AML-193 (cell line): ENCODE data around the gene SLC35A5.
"Not testable (repeated sequence)": the region's sequence is repeated elsewhere in the genome, so short reads cannot be mapped to it uniquely, and the experiment has no call there.

Source experiments
- DNase-seq, 2 experiments: peaks; one replicate each; lab custom pipeline; 2025; lab: John Stamatoyannopoulos, UW

SLC35A5 gene, protein sequence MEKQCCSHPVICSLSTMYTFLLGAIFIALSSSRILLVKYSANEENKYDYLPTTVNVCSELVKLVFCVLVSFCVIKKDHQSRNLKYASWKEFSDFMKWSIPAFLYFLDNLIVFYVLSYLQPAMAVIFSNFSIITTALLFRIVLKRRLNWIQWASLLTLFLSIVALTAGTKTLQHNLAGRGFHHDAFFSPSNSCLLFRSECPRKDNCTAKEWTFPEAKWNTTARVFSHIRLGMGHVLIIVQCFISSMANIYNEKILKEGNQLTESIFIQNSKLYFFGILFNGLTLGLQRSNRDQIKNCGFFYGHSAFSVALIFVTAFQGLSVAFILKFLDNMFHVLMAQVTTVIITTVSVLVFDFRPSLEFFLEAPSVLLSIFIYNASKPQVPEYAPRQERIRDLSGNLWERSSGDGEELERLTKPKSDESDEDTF

DNA sequence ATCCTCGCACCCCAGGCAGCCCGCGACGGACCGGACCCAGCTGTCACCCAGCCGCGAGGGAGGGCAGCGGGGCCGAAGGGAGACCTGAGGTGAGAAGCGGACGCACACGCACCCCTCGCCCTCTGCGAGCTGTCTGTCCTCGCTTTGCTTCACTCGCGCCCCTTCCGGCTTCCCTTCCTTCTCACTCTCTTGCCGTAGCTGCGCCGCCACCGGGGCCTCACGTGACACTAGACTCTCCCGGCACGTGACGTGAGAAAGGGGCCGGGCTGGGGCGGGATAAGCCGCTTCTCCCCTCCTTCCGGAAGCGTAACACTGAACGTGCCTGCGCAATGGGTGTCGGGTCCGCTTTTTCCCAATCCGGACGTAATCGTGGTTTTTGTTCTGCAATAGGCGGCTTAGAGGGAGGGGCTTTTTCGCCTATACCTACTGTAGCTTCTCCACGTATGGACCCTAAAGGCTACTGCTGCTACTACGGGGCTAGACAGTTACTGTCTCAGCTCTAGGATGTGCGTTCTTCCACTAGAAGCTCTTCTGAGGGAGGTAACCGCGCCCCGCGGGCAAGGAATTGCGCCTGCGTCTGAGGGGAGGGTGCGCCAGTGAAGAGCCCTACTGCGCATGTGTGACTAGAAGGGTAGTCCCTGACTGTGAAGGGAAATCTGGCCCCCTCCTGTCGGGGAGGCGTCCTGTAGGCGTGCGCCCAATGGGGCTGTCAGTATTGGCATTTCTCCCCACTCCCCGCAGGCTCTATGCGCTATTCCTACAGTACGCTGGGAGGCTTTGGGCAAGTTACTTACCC lies at the start of gene SLC35A5, which contains the start of gene ATG3:
Gene SLC35A5, plus strand, starts transcription at position 312 of the 796 bp plus-strand sequence. CDS start 1,359 bp downstream, outside the sequence.
Gene ATG3, minus strand, starts transcription at position 229 of the 796 bp plus-strand sequence. CDS start 434 bp downstream, outside the sequence.
- peak; percentile 100 for DNase-seq

DNA sequence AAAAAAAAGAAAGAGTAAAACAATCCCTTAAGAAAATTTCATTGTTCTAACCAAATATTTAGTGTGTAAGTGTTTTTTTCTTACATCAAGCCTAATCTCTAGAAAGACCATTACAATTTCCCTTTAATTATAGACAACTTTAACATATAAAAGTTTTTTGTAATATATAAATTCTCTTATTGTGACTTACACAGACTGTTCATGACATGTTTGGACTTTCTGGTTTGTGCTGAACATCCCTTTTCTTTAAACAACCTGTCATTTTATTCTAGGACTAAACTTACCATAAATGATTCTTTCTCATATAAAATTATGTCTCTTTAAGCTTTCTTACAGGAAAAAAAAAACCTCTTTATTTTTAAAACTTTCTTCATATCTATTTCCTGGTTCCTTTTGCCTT lies 49.5 kb upstream of the SLC35A5 start:
- DNase-seq: no peak

GRCh38 chr3:112514527-112515128 lies 47.2 kb upstream of the SLC35A5 start:
- no peak for DNase-seq

GRCh38 chr3:112518970-112519369 lies 42.9 kb upstream of the SLC35A5 start:
- DNase-seq: peak in 1 of 2 experiments; percentile 13

DNA sequence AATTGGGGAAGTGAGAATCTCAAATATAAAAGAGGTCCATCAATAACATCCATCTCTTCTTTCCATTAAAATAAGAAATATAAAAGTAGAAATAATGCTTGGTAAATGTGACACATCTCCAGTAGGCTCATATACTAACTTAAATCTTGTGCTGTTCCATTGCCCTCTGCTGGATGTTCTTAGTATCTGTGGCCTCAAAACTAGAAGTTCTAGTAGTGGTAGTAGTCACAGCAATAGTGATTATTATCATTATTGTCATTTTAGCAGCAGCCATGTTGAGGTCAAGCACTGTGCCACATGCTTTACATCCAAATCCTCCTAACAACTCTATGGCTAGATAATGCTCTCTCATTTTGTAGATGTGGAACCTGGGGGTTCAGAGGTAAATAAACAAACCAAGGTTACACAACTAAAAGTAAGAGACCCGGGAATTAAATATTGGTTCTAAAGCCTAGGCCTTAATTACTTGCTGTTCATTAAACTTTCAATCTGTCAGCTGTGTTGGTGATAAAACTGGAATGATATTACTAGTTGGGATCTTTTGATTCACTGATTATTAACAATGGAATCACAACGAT lies 42.3 kb upstream of the SLC35A5 start:
- peak; percentile 94 to 95 for DNase-seq

DNA sequence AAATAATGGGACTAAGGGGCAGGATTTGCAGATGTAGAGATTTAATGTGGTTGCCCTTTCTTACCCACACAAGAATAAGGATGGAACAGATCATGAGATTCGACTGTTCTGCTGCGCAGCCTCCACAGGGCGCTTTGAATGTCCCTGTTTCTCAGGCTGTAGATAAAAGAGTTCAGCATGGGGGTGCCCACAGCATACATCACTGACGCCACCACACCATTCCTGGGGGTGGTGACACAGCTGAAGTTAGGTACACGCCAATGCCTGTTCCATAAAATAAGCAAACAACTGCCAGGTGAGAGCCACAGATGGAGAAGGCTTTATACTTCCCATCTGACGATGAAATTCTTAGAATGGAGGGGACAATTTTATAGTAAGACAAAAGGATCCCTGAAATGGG lies 37.7 kb upstream of the SLC35A5 start:
- DNase-seq: not testable (repeated sequence)

- DNase-seq: no peak
These were observed 31.3 kb upstream of the SLC35A5 start for GRCh38 chr3:112530573-112530972.

- DNase-seq: peak; percentile 53 to 72
These were observed 30.5 kb upstream of the SLC35A5 start for GRCh38 chr3:112531358-112531781.

DNA sequence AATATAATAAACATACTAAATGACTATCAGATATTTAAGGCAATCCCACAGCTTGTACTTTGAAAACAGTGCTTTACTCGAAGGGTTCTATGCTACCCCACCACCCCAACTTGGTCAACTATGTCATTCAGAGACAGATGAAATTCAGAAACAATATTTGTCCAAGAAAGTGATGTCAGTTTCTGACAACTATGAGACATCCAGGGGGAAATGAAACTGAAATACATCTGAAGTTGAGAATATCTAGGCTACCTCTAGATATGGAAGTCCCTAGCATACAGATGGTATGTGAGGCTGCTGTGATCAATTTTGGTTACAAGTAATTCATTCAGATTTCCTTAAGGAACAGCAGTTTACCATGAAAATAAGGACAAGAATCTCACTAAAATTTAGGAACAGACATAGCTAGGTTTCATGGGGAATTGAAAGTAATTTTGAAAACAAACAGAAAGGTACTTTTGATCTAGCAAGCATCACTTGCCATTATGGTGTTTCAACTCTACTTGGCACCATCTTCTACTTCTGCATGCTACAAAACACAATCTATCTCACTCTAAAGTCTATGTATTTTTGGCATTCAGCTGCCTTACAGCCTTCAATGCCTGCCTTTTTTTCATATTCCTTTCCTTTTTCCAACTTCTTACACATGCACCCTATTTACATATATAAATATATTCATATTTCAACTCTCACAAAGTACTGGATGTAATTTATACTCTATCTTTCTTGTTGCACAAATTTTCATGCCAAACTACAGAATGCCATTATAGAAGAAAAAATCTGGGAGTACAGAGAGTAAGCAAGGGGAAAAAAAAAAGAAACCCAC lies 21.8 kb upstream of the SLC35A5 start:
- no peak for DNase-seq

DNA sequence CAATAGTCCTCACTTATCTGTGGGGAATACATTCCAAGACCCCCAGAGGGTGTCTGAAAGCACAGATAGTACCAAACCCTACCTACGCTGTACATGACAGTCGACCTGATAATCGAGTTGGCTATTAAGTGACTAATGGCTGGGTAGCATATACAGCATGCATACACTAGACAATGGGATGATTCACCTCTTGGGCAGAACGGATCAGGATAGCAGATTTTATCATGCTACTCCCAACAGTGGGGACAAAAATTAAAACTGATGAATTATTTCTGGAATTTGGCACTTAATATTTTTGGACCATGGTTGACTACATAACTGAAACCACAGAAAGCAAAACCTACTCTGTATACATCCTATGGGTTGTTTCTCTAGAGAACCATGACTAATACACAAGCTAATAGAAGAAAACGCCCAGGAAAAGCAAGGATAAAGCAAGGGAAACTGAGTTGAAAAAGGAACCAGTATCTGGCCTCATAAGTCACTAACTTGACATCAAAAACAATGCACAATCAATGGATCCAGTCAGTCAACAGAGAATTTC lies 15.6 kb upstream of the SLC35A5 start:
- no peak for DNase-seq

DNA sequence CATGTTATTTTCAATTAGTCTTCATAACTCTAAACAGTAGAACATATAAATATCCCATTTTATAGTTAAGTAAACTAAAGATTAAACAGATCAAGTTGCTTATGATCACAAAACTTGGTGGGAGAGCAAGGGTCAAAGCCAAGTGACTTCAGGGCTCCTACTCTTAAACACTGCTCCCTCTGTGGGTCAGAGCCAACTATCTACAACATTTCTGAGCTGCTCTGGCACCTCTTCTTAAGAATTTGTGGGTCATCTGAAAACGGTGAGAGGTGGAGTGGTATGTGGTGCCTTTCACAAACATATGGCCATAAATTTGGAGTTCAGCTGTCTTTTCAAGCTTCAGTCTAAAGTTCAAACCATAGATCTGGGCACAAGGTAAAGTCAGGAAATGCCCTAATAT lies 11.0 kb upstream of the SLC35A5 start:
- DNase-seq: no peak

DNA sequence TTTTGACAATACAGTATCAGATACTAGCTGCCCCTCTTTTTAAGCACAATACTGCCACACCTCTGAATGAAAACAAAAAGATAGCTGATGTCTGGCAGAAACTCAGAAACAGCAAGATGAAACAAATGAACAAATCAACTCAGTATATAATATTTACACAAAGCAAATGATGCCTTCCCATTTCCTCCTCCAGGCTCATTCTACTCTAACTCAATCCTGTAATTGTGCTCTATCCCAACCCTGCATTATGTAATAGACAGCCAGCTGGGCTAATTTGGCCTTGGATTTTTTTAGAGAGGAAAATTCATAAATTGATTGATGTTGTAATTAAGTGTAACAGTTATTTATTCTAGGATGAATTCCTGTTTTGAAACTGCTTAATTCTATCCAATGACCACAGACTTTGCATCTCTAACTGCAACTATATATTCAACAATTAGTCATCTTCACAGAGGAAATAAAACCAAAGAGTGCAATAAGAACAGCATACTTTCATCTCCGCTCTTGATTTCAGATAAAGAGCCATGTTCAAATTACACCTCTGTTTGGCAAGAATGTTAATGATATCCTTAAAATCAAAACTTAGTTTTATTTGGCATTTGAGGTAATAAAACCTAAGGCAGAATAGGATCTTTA lies 6.2 kb upstream of the SLC35A5 start:
- peak; percentile 48 to 54 for DNase-seq

DNA sequence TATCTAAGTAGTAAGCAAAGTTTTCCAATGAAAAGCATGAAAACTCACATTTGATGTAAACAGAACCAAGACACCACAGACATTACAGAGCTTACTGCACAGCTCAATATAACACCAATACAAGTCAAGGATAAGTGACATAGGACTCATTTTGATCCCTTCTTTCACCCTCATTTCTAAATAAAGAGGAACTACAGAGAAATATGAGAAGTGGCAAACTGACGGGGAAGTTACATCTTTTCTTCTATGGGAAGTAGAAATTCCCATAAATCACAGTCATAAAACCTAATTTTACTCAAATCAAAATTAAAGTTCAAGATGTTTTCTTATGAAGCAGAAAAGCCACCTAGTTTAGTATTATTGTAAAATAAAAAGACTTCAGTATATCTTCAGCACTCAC lies 3.9 kb upstream of the SLC35A5 start:
- DNase-seq: peak; percentile 64

GRCh38 chr3:112560307-112560706 lies 1.5 kb upstream of the SLC35A5 start:
- no peak for DNase-seq

GRCh38 chr3:112560721-112561483 lies 943 bp upstream of the SLC35A5 start:
- DNase-seq: peak; percentile 76 to 84

GRCh38 chr3:112561484-112561733 lies 436 bp upstream of the SLC35A5 start:
- peak in 1 of 2 experiments; percentile 80 for DNase-seq

- DNase-seq: not testable (repeated sequence)
These were observed 2.5 kb downstream of the SLC35A5 start for GRCh38 chr3:112564247-112564939.

GRCh38 chr3:112564940-112565305 lies 3.1 kb downstream of the SLC35A5 start:
- no peak for DNase-seq

- DNase-seq: no peak
These were observed 6.8 kb downstream of the SLC35A5 start for GRCh38 chr3:112568642-112569041.
